NCI-H2196 treated with DMSO at 0.1 percent for 48 hours (cell line): ENCODE results near the gene BCAN.
"Not testable (repeated sequence)": the region's sequence is repeated elsewhere in the genome, so short reads cannot be mapped to it uniquely, and the experiment has no call there.

Experiments used
- DNase-seq: peaks from one replicate; lab custom pipeline; 2025; ENCODE audit not compliant: unreplicated experiment; lab: John Stamatoyannopoulos, UW

The BCAN gene

GRCh38 chr1:156618853-156619581, 22.9 kb upstream of the BCAN start, which contains the start of gene HAPLN2:
Gene HAPLN2, plus strand, starts transcription at chr1:156619415. Its CDS starts 4,076 bp downstream, at chr1:156623491.
- no peak for DNase-seq

- no peak for DNase-seq
Observed at GRCh38 chr1:156619582-156619955, 22.3 kb upstream of the BCAN start.

- DNase-seq = no peak
Observed at GRCh38 chr1:156622581-156623297, 19.2 kb upstream of the BCAN start.

GRCh38 chr1:156623946-156624813, 17.7 kb upstream of the BCAN start:
- no peak for DNase-seq

GRCh38 chr1:156624814-156625435, 17.0 kb upstream of the BCAN start:
- no peak for DNase-seq

- no peak for DNase-seq
Observed at GRCh38 chr1:156625436-156626078, 16.4 kb upstream of the BCAN start.

- no peak for DNase-seq
Observed at GRCh38 chr1:156626079-156626438, 15.9 kb upstream of the BCAN start.

GRCh38 chr1:156627313-156627880, 14.5 kb upstream of the BCAN start:
- DNase-seq = no peak

- DNase-seq = no peak
Observed at GRCh38 chr1:156629823-156630449, 12.0 kb upstream of the BCAN start.

- not testable (repeated sequence) for DNase-seq
Observed at GRCh38 chr1:156631152-156631551, 10.8 kb upstream of the BCAN start.

GRCh38 chr1:156632355-156632754, 9.6 kb upstream of the BCAN start:
- DNase-seq = no peak

GRCh38 chr1:156638189-156638985, 3.5 kb upstream of the BCAN start:
- no peak for DNase-seq

GRCh38 chr1:156639601-156640101, 2.3 kb upstream of the BCAN start:
- peak; percentile 56 for DNase-seq

GRCh38 chr1:156640842-156641706, 843 bp upstream of the BCAN start:
- no peak for DNase-seq

GRCh38 chr1:156642265-156643048, 540 bp downstream of the BCAN start:
- no peak for DNase-seq

GRCh38 chr1:156643049-156643777, 1.3 kb downstream of the BCAN start:
- DNase-seq = no peak

- DNase-seq = no peak
Observed at GRCh38 chr1:156643778-156644092, 1.8 kb downstream of the BCAN start.
